ENCODE measurements around the gene PPP2R2C.
A peak's percentile ranks its signal among the peaks of the same experiment; 100 is the strongest.

The PPP2R2C gene

DNA sequence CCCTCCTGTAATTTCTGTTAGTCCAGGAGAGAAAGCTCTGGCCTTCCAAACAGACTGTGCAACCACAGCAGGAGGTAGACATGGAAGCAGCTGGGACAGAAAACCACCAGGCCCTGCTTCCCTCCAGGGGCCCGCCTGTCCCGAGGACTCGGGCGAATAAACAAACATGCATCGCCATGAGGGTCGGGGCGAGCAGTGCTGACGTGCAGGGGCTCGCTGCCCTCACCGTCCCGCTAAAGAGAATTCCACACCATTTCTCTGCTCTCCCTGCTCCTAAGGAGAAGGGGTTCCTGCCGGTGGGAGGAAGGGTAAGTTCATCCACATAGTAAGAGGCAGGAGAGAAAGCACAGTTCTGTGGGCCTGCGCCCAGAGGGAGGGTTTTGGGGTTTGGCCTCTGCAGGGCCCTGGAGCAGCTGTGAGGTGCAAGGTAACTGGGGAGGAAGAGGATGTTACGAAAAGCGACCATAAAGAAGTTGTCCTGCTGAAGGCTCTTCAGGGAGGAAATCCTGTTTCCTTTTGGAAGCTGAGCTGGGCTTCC, 147.9 kb downstream of the PPP2R2C start:
- DNase-seq: no peak

- DNase-seq: no peak
These were observed 149.4 kb downstream of the PPP2R2C start for GRCh38 chr4:6322761-6323566.

GRCh38 chr4:6322067-6322760, 150.2 kb downstream of the PPP2R2C start:
- no peak for DNase-seq

DNA sequence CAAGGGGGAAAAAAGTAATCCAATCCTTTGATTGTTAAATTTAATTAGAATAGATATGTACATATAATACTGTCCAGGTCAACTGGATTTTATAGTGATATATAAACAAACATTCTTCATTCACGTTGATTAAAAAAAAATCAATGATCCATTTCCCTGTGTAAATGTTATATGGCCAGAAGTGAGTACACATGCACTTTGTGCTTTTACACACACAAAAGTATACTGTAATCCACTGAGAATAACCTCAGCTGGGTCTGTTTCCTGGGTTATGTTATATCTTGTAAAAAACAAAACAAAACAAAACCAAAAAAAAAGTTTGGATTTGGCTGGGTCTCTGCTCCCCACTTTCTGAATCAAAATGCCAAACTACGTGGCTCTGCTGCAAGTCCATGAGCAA, 151.1 kb downstream of the PPP2R2C start:
- no peak for DNase-seq

DNA sequence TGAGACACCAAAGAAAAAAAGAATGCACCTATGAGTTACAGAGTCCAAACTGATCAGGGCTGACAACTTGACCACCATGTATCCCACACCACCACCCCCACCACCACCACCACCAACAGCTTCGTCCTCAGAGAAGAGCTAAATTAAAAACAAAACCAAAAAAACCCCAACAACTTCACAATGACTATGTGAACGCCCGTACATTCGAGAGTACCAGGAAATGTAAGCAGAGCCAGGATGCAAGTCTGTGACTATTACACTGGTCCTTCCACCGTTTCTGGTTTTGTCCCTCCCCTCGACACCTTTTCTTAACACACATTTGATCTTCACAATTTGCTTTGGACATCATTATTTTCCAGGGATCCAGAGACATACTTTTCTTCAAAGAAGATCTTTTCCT, 151.8 kb downstream of the PPP2R2C start:
- DNase-seq: no peak

DNA sequence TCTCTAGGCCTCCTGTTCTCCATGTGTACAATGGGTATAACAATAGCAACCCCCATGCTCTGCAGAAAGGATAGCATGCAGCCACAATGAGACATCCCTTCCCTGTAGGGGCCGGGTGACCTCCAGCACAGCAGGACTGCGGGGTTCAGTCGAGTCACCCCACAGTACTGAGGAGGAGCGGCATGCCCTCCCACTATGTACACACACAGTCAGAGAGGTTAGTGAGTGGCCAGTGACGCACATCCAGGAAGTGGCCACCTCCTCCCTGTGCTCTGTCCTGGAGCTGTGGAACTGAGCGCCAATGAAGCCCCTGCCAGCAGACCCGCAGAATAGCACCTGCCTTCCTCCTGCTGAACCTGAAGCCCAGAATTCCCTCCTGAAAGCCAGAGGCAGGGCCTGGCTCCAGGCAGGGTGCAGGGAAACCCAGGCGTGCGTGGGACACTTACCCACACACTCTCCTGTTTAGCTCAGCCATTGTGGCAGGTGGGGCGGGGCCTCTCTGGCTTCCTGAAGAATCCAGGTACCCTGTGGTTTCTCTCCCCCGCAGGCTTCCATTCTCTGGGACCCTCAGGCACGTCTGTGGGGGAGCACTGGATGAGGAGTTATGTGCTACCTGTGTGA, 152.8 kb downstream of the PPP2R2C start:
- DNase-seq: no peak

DNA sequence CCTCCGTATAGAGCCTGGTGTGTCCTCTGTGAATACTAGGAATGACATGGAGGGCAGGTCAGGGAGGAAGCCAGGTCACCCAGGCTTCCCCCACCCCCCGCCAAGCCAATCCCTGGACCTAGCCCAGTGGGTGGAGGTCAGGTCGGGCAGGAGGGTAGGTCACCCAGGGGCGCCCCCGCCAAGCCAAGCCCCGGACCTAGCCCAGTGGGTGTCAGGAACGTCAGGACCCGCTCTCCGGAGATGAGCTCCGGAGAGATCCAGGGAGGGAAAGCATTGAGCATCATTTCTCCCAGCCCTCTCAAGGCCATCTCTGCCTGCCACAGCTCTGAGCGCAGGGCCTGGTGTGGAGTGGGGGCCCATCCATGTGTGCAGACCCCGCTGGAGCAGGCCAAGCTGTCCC, 154.2 kb downstream of the PPP2R2C start:
- no peak for DNase-seq

DNA sequence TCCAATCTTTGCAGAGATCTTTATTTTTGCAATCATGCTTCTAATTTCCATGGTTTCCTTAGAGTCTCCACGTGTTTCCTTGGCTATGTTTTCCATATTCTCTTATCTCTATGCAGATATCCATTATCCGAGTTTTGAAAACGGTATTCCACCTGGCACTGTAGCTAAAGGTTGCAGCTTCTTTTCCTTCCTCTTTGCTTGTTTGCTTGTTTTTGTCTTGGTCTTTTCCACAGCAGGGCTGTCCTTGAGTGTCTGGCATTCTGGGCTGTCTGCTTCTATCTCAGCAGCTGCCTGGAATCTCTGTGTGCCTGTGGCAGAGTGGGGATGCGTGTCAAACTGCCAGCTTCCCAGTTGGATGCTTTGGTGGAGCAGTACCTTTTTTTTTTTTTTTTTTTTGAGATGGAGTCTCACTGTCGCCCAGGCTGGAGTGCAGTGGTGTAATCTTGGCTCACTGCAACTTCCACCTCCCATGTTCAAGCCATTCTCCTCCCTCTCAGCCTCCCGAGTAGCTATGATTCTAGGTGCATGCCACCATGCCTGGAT, 155.9 kb downstream of the PPP2R2C start:
- no peak for DNase-seq

DNA sequence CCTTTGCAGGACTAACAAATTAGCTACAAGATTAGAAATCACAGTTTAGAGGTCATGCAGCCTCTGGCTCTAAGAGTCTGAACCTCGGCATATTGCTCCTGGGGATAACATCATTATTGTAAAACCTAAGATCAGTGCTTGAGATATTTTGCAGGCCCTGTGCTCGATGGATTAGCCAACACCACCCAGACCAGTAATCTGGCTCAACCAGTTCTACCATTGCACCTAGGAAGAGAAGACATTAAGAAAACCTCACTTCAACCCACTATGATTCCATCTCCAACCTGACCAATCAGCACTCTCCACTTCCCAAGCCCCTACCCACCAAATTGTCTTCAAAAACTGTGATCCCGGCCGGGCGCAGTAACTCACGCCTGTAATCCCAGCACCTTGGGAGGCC, 159.2 kb downstream of the PPP2R2C start:
- DNase-seq: no peak

DNA sequence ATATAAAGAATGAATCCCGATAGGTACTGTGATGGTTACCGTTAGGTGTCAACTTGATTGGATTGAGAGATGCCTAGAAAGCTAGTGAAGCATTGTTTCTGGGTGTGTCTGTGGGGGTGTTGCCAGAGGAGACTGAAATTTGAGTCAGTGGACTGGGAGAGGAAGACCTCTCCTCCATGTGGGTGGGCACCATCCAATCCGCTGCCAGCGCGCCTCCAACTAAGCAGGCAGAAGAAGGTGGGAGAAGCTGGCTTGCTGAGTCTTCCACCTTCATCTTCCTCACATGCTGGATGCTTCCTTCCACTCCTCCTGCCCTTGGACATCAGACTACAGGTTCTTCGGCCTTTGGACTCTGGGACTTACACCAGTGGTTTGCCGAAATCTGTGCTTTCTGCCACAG, 162.6 kb downstream of the PPP2R2C start:
- no peak for DNase-seq

GRCh38 chr4:6308899-6309643, 163.3 kb downstream of the PPP2R2C start:
- DNase-seq: no peak

DNA sequence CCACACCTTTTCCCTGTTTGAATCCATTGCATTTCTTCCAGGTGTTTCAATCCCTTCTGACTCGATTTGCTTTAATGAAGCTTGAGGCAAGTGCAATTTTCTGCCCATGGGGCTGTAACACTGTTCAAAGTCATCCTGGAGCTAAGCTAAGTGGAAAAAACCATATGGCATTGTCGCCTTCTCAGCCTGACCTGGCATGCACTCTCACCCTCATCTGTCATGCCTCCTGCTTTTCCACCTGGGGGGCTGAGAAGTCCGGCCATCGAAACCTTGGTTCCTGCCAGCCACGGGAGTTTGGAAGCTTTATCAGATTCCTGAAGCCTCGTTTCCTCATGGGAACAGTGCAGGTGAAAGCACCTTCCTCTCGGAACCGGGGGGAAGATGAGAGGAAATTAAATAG, 164.5 kb downstream of the PPP2R2C start:
- DNase-seq: peak; percentile 47

DNA sequence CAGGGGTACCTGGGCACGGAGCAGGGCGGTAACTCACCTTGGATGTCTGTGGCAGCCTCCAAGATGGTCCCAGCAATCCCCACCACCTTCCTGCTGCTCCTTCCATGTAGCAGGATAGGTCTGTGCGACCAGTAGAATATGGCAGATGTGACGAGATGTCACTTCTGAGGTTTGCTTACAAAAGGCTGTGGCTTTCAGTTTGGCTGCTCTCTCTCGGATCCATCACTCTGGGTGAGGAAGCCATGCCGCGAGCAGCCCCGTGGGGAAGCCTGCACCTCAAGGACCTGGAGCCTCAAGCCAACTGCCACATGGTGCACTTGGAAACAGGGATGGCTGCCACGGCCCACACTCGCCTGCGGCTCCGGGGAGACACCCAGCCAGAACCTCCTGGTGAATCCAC, 165.2 kb downstream of the PPP2R2C start:
- no peak for DNase-seq

DNA sequence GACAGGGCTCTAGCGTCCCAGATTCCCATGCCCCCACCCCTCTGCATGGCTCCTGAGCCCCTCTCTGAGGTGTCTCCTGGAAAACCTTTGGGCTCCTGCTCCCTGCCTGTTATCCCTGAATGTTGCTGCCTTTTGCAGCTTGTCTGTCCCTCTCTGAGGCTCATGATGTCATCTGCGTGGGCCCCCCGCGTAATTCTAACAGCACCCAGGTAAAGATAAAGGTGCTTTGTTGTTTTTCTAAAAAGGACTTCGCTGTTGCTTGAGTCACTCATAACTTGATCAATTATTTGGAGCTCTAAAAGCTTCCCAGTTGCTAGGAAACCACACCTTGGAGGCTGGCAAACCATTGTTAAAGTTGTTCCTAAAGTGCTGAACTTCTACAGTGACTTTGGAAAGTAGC, 166.1 kb downstream of the PPP2R2C start:
- DNase-seq: no peak

- no peak for DNase-seq
These were observed 168.5 kb downstream of the PPP2R2C start for GRCh38 chr4:6303943-6304342.

- no peak for DNase-seq
These were observed 169.5 kb downstream of the PPP2R2C start for GRCh38 chr4:6302869-6303268.

DNA sequence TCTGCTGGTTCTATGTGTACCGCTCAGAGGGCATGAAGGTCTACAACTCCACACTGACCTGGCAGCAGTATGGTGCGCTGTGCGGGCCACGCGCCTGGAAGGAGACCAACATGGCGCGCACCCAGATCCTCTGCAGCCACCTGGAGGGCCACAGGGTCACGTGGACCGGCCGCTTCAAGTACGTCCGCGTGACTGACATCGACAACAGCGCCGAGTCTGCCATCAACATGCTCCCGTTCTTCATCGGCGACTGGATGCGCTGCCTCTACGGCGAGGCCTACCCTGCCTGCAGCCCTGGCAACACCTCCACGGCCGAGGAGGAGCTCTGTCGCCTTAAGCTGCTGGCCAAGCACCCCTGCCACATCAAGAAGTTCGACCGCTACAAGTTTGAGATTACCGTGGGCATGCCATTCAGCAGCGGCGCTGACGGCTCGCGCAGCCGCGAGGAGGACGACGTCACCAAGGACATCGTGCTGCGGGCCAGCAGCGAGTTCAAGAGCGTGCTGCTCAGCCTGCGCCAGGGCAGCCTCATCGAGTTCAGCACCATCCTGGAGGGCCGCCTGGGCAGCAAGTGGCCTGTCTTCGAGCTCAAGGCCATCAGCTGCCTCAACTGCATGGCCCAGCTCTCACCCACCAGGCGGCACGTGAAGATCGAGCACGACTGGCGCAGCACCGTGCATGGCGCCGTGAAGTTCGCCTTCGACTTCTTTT, 170.5 kb downstream of the PPP2R2C start:
- DNase-seq: no peak

DNA sequence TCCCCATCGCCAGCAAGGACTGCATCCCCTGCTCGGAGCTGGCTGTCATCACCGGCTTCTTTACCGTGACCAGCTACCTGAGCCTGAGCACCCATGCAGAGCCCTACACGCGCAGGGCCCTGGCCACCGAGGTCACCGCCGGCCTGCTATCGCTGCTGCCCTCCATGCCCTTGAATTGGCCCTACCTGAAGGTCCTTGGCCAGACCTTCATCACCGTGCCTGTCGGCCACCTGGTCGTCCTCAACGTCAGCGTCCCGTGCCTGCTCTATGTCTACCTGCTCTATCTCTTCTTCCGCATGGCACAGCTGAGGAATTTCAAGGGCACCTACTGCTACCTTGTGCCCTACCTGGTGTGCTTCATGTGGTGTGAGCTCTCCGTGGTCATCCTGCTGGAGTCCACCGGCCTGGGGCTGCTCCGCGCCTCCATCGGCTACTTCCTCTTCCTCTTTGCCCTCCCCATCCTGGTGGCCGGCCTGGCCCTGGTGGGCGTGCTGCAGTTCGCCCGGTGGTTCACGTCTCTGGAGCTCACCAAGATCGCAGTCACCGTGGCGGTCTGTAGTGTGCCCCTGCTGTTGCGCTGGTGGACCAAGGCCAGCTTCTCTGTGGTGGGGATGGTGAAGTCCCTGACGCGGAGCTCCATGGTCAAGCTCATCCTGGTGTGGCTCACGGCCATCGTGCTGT, 171.2 kb downstream of the PPP2R2C start:
- no peak for DNase-seq

GRCh38 chr4:6300359-6300758, 172.1 kb downstream of the PPP2R2C start:
- DNase-seq: no peak

DNA sequence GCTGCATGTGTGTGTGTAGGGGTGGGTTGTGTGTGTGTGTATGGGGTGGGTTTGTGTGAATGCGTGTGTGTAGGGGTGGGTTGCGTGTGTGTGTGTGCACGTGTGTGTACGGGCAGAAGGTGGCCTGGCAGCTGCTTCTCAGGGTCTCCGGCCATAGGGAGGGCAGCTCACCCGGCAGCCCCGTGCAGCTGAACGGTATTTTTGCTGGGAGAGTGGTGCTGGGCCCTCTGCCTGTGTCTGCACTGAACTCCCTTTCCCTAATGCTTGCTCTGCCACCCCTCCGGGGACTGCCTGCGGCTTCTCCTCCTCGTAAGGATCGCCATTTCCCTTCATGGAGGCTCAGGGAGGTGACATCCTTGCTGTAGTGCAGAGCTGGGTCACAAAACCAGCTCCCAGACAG, 172.5 kb downstream of the PPP2R2C start:
- DNase-seq: no peak

DNA sequence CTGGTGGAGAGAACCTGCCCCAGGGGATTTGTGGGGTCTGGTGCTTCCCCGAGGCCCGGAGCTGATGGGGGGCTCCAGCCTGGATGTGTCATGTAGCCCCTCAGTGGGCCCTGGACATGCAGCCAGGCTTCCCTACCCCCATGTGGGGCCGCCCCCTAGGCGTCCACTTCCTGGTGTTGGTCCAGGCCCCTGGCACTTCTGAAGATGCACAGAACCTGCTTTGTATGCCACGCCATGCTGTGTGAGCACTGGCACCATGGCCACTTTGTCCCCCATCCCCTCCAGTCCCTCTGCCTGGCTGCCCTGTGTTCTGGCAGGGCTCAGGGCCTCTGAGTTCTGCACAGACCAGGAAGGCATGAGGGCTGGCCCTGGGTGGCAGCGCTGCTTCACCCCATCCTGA, 173.6 kb downstream of the PPP2R2C start:
- no peak for DNase-seq

DNA sequence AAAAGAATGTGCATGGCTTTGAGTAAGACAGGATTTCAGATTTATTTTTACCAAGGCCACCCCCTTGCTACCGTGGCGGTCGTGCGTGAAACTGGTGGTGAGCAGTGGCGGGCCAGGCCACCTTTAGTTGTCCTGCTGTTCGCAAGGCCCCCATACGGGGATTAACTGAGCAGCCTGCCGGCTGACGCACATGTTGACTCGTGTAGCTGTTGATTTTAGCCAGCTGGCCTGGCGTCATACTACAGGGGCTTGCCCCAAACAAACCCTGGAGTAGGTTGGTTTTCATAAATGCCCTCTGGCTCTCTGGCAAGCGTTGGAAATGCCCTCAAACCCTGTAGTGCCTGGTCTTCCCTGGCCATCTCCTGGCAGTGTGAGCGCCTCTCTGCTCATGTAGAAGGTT, 174.4 kb downstream of the PPP2R2C start:
- DNase-seq: no peak

Data from NCI-H1694 (cell line).